Right atrium auricular region (tissue), 2 donors: ENCODE data around the gene SEC14L5. TPM values are rescaled to one million over a fixed set of nuclear protein-coding genes. Genes with fewer than 3 reads are reported as not detected.
"Not testable (repeated sequence)": the region's sequence is repeated elsewhere in the genome, so short reads cannot be mapped to it uniquely, and the experiment has no call there.

Experiments
- DNase-seq: peaks from one replicate; pipeline ENCODE4 v3.0.0-alpha.2; 2019; ENCODE audit warnings: low spot score
- H3K27ac ChIP-seq, 2 donors: fragments of 200-600 bp; sonication (generic); 1 replicate in 1 of 2; 2 replicates in 1 of 2; pipeline ENCODE4 v1.5.1; 2016 to 2019
- H3K27me3 ChIP-seq, 2 donors: fragments of 200-600 bp; sonication (generic); one replicate each; pipeline versions ENCODE4 v1.5.1 to v1.6.0; 2017 to 2019
- H3K36me3 ChIP-seq: fragments of 200-600 bp; sonication (generic); one replicate; pipeline ENCODE4 v1.5.1; 2016
- H3K4me1 ChIP-seq, 2 donors: fragments of 200-600 bp; sonication (generic); one replicate each; pipeline versions ENCODE4 v1.5.1 to v1.6.0; 2017 to 2019
- H3K4me3 ChIP-seq, 2 donors: fragments of 200-600 bp; sonication (generic); 1 replicate in 1 of 2; 2 replicates in 1 of 2; pipeline ENCODE4 v1.5.1; 2017 to 2019; ENCODE audit warnings: mild to moderate bottlenecking in 1 of 2, moderate library complexity in 1 of 2
- H3K9me3 ChIP-seq, 2 donors: fragments of 200-600 bp; sonication (generic); one replicate each; pipeline ENCODE4 v1.5.1; 2019
- total RNA-seq, 2 donors: library from RNA; depleted of rRNA; stranded (reverse); fragments of >200 nt; gene quantifications; one replicate each; pipeline ENCODE4 v1.1.0, GENCODE V29; 2016
- TF ChIP-seq, protein P1 (sequence below), 2 donors: fragments of 200-600 bp; sonication (generic); IDR thresholded peaks; one replicate each; pipeline ENCODE4 v1.5.1; 2019; ENCODE audit warnings: antibody characterized with exemption in 2 of 2

Gene SEC14L5
- total RNA-seq, 2 donors from 2014 or later = 0.28 to 2.0 TPM

DNA sequence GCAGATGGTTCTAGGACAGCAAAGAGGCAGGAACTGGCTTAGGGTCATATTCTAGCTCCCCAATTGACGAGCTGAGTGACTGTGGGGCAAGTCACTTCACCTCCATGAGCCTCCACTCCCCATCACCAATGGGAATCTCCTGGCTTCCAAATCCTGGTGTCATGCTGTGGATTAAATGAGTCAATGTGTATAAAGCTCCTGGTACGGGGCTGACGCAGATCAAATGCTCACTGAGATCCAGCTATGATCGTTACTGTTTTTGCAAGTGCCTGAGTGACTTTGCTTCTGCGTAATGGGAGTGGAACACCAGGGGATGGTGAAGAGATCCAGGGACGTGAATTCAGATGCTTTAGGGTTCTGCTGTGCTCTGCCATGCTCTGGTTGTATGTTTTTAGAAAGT, 2.4 kb downstream of the SEC14L5 start:
- Histone ChIP-seq H3K27me3 (no peaks in the 10 kb centered on the region), H3K4me3 (no peak overlapping the region), H3K27ac (no peak overlapping the region), H3K4me1 (peaks cover 0 to 21% of the 10 kb centered on the region in 2 donors), H3K36me3 (no peaks in the 10 kb centered on the region), H3K9me3 (no peaks in the 10 kb centered on the region)
- TF ChIP-seq, protein P1, sequence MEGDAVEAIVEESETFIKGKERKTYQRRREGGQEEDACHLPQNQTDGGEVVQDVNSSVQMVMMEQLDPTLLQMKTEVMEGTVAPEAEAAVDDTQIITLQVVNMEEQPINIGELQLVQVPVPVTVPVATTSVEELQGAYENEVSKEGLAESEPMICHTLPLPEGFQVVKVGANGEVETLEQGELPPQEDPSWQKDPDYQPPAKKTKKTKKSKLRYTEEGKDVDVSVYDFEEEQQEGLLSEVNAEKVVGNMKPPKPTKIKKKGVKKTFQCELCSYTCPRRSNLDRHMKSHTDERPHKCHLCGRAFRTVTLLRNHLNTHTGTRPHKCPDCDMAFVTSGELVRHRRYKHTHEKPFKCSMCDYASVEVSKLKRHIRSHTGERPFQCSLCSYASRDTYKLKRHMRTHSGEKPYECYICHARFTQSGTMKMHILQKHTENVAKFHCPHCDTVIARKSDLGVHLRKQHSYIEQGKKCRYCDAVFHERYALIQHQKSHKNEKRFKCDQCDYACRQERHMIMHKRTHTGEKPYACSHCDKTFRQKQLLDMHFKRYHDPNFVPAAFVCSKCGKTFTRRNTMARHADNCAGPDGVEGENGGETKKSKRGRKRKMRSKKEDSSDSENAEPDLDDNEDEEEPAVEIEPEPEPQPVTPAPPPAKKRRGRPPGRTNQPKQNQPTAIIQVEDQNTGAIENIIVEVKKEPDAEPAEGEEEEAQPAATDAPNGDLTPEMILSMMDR (IDR thresholded peaks at IDR 0.05) = no peak
- DNase-seq = no peak

DNA sequence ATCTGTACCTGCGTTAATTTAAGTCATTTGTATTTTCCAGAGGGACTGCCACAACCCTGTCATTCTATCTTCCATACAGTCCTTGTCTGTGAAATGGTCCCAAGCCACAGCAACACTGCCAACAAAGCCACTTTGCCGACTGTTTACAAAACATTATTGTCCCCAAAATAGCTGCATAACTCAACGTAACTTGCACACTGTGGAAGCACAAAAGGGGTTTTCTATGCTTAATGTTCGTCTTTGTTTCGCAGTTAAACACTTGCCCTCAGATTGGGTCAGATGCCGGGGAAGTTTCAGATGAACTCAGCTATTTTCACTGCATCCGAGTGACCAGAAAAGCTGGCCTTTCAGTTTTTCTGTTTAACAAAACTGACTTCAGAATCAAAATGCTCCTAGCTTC, 4.6 kb downstream of the SEC14L5 start:
- Histone ChIP-seq H3K36me3 (no peaks in the 10 kb centered on the region), H3K4me3 (no peak overlapping the region), H3K9me3 (no peaks in the 10 kb centered on the region), H3K27me3 (no peaks in the 10 kb centered on the region), H3K4me1 (peaks cover 0 to 8% of the 10 kb centered on the region in 2 donors), H3K27ac (no peak overlapping the region)
- TF ChIP-seq, protein P1 (IDR thresholded peaks at IDR 0.05) = no peak
- DNase-seq = no peak

DNA sequence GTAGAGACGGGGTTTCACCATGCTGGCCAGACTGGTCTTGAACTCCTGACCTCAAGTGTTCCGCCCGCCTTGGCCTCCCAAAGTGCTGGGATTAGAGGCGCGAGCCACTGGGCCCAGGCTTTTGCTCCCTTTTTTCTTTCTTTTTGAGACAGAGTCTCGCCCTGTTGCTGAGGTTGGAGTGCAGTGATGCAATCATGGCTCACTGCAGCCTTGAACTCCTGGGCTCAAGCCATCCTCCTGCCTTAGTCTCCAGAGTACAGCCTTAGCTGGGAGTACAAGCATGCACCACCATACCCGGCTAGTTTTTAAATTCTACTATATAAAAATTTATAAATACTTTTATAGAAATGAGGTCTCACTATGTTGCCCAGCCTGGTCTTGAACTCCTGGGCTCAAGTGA, 5.4 kb downstream of the SEC14L5 start:
- H3K36me3 ChIP-seq, H3K4me1 ChIP-seq, DNase-seq, H3K27ac ChIP-seq, H3K4me3 ChIP-seq, H3K9me3 ChIP-seq, H3K27me3 ChIP-seq: not testable (repeated sequence)

DNA sequence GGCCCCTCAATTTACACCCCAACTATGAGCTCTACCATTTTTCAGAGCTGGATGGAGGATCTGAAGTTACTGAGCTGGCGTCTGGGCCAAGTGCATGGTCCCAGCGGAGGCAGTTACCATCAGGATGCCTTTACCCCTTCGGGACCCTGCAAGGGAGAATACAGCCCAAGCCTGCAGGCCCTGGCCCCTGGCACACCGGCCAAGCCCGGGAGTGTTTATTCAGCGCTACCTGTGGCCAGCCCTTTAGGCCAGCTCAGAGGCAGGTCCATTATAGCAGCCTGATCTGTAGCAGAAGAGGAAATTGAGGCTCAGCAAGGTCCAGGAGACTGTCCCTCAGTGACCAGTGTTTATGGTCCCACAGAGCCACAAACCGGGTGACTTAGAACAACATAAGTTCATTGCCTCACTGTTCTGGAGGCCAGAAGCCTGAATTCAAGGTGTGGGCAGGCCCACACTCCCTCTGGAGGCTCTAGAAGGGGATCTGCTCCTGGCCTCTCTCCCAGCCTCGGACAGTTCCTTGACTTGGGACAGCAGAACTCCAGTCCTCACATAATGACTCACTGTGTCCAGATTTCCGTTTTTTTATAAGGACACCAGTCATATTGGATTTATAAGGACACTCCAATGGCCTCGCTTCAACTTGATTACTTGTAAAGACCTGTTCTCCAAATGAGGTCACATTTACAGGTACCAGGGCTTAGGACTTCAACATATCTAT, 8.8 kb downstream of the SEC14L5 start:
- no peak for DNase-seq
- no peaks in the 10 kb centered on the region for H3K4me1 ChIP-seq
- no peak overlapping the region for H3K27ac ChIP-seq
- no peaks in the 10 kb centered on the region for H3K9me3 ChIP-seq
- no peak overlapping the region for H3K4me3 ChIP-seq
- TF ChIP-seq, protein P1 (IDR thresholded peaks at IDR 0.05) = no peak
- no peaks in the 10 kb centered on the region for H3K36me3 ChIP-seq
- no peaks in the 10 kb centered on the region for H3K27me3 ChIP-seq

DNA sequence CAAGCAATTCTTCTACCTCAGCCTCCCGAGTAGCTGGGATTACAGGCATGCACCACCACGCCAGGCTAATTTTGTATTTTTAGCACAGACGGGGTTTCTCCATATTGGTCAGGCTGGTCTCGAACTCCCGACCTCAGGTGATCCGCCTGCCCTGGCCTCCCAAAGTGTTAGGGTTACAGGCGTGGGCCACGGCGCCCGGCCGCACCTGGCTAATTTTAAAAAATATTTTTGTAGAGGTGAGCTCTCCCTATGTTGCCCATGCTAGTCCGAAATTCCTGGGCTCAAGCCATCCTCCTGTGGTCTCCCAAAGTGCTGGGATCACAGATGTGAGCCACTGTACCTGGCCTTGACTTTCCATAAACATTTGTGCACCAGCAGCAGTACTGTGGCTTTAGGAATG, 10.1 kb downstream of the SEC14L5 start:
- not testable (repeated sequence) for H3K27me3 ChIP-seq, H3K4me1 ChIP-seq, H3K4me3 ChIP-seq, DNase-seq, H3K9me3 ChIP-seq, H3K36me3 ChIP-seq, H3K27ac ChIP-seq

DNA sequence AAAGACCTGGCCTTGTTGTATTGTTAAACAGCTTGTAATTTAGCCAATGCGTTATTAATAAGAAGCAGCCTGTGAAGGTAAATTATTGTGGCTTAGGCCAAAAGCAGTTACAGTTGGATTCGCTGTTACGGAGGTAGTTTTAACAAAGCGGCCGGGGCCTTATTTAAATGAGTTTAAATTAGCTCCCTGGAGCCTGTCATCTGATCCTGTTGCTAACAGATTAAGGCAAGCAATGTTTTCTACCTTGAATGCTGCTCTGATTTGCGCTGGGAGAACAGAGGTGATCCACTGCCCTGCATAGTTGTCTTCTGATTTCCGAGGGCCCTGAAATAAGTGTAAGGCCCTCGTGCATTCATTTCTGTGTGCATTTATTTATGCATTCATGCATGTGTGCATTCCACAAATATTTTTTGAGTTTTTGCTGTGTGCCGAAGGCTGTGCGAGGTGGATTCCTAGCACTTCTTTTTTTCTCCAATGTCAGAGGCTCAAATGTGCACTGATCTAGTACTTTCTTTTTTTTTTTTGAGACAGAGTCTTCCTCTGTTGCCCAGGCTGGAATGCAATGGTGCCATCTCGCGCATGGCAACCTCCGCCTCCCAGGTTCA, 10.9 kb downstream of the SEC14L5 start:
- no peaks in the 10 kb centered on the region for H3K9me3 ChIP-seq
- no peak overlapping the region for H3K4me3 ChIP-seq
- no peaks in the 10 kb centered on the region for H3K27me3 ChIP-seq
- TF ChIP-seq, protein P1 (IDR thresholded peaks at IDR 0.05) = no peak
- no peak for DNase-seq
- no peaks in the 10 kb centered on the region for H3K4me1 ChIP-seq
- H3K27ac ChIP-seq = no peak overlapping the region
- no peaks in the 10 kb centered on the region for H3K36me3 ChIP-seq

DNA sequence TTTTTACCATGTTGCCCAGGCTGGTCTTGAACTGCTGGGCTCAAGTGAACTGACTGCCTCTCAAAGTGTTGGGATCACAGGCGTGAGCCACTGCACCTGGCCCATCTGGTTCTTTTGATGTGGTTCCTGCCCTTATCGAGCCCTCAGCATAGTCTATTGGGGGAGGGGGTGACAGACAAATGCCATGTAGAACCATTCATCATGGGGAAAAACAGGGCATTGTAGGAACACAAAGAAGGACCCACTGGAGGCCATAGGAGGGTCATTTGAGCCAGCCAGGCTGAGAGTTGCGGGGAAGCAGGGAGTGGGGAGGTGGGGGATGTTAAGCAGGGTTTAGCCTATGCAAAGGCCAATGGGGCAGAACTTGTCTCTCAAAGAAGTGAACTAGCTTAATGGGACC, 11.9 kb downstream of the SEC14L5 start:
- H3K4me1 ChIP-seq = no peaks in the 10 kb centered on the region
- TF ChIP-seq, protein P1 (IDR thresholded peaks at IDR 0.05) = no peak
- no peak overlapping the region for H3K27ac ChIP-seq
- H3K27me3 ChIP-seq = no peaks in the 10 kb centered on the region
- H3K36me3 ChIP-seq = no peaks in the 10 kb centered on the region
- H3K9me3 ChIP-seq = no peaks in the 10 kb centered on the region
- DNase-seq = no peak
- no peak overlapping the region for H3K4me3 ChIP-seq
